Measurements from ENCODE around the gene PHLDB2.

GRCh38 chr3:111952086-111952485 lies 93.0 kb downstream of the PHLDB2 start:
- TF ChIP-seq, protein P1, sequence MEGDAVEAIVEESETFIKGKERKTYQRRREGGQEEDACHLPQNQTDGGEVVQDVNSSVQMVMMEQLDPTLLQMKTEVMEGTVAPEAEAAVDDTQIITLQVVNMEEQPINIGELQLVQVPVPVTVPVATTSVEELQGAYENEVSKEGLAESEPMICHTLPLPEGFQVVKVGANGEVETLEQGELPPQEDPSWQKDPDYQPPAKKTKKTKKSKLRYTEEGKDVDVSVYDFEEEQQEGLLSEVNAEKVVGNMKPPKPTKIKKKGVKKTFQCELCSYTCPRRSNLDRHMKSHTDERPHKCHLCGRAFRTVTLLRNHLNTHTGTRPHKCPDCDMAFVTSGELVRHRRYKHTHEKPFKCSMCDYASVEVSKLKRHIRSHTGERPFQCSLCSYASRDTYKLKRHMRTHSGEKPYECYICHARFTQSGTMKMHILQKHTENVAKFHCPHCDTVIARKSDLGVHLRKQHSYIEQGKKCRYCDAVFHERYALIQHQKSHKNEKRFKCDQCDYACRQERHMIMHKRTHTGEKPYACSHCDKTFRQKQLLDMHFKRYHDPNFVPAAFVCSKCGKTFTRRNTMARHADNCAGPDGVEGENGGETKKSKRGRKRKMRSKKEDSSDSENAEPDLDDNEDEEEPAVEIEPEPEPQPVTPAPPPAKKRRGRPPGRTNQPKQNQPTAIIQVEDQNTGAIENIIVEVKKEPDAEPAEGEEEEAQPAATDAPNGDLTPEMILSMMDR (IDR thresholded peaks at IDR 0.05), result no peak
- TF ChIP-seq POLR2A (IDR thresholded peaks at IDR 0.05), result no peak

Measured in upper lobe of left lung (tissue), 4 donors.